H9 (cell line): ENCODE data around the gene THAP9. TPM values are rescaled to one million over a fixed set of nuclear protein-coding genes. Genes with fewer than 3 reads are reported as not detected.

ENCODE experiments used
- DNase-seq: peaks from one replicate; pipeline ENCODE4 v3.0.0-alpha.2; 2017
- H2AFZ ChIP-seq: one replicate; pipeline ENCODE4 v1.6.1; 2013; ENCODE audit warnings: mild to moderate bottlenecking, low read length, control low read depth, moderate library complexity
- H2AK5ac ChIP-seq: 2 replicates; pipeline ENCODE4 v1.6.1; 2013; ENCODE audit warnings: low read length, control low read depth, mixed read lengths; ENCODE audit not compliant: insufficient read length
- H2BK120ac ChIP-seq: one replicate; pipeline ENCODE4 v1.6.1; 2013; ENCODE audit warnings: low read depth, mild to moderate bottlenecking, low read length, control low read depth, inconsistent platforms; ENCODE audit not compliant: poor library complexity, severe bottlenecking
- H2BK12ac ChIP-seq: 2 replicates; pipeline ENCODE4 v1.6.1; 2013; ENCODE audit warnings: low read length, control low read depth, mixed read lengths, low read depth; ENCODE audit not compliant: insufficient read length
- H2BK15ac ChIP-seq: 2 replicates; pipeline ENCODE4 v1.6.1; 2013; ENCODE audit warnings: low read depth, low read length, control low read depth
- H2BK20ac ChIP-seq: one replicate; pipeline ENCODE4 v1.6.1; 2013; ENCODE audit warnings: low read depth, mild to moderate bottlenecking, low read length, control low read depth, inconsistent platforms; ENCODE audit not compliant: poor library complexity, severe bottlenecking
- H2BK5ac ChIP-seq: 2 replicates; pipeline ENCODE4 v1.6.1; 2013; ENCODE audit warnings: low read length, control low read depth, mixed read lengths; ENCODE audit not compliant: insufficient read length
- H3K14ac ChIP-seq: 2 replicates; pipeline ENCODE4 v1.6.1; 2013; ENCODE audit warnings: low read length, control low read depth; ENCODE audit not compliant: insufficient read depth
- H3K18ac ChIP-seq: 2 replicates; pipeline ENCODE4 v1.6.1; 2013; ENCODE audit warnings: low read depth, mild to moderate bottlenecking, mixed read lengths, low read length, control low read depth; ENCODE audit not compliant: insufficient read length
- H3K23ac ChIP-seq: 2 replicates; pipeline ENCODE4 v1.6.1; 2013; ENCODE audit warnings: low read length, control low read depth, mixed read lengths, low read depth; ENCODE audit not compliant: insufficient read length
- H3K23me2 ChIP-seq: 2 replicates; pipeline ENCODE4 v1.6.1; 2013; ENCODE audit warnings: low read depth, mild to moderate bottlenecking, mixed read lengths, low read length, control low read depth; ENCODE audit not compliant: insufficient read length, poor library complexity, severe bottlenecking
- H3K27ac ChIP-seq: 2 replicates; pipeline ENCODE4 v1.5.1; 2013; ENCODE audit warnings: low read length, control low read depth, mixed read lengths, low read depth; ENCODE audit not compliant: insufficient read length
- H3K27me3 ChIP-seq: 2 replicates; pipeline ENCODE4 v1.6.1; 2013; ENCODE audit warnings: low read length, control low read depth, inconsistent platforms; ENCODE audit not compliant: insufficient read depth
- H3K4ac ChIP-seq: 2 replicates; pipeline ENCODE4 v1.6.1; 2013; ENCODE audit warnings: low read depth, mild to moderate bottlenecking, control low read depth, inconsistent platforms, low read length, moderate library complexity
- H3K4me1 ChIP-seq: 2 replicates; pipeline ENCODE4 v1.6.1; 2013; ENCODE audit warnings: low read length, control low read depth, inconsistent platforms; ENCODE audit not compliant: insufficient read depth
- H3K4me2 ChIP-seq: 2 replicates; pipeline ENCODE4 v1.6.1; 2013; ENCODE audit warnings: low read length, control low read depth, mixed read lengths; ENCODE audit not compliant: insufficient read length, insufficient read depth
- H3K56ac ChIP-seq: 2 replicates; pipeline ENCODE4 v1.6.1; 2013; ENCODE audit warnings: low read depth, mild to moderate bottlenecking, mixed read lengths, low read length, control low read depth; ENCODE audit not compliant: insufficient read length
- H3K79me1 ChIP-seq: 2 replicates; pipeline ENCODE4 v1.6.1; 2013; ENCODE audit warnings: low read depth, mild to moderate bottlenecking, moderate library complexity, low read length, control low read depth, inconsistent platforms; ENCODE audit not compliant: insufficient read depth, poor library complexity, severe bottlenecking
- H3K79me2 ChIP-seq: 2 replicates; pipeline ENCODE4 v1.6.1; 2013; ENCODE audit warnings: low read length, control low read depth, inconsistent platforms; ENCODE audit not compliant: insufficient read depth
- H3K9ac ChIP-seq: 2 replicates; pipeline ENCODE4 v1.6.1; 2013; ENCODE audit warnings: low read length, control low read depth, mixed read lengths; ENCODE audit not compliant: insufficient read length; ENCODE audit errors: extremely low read depth
- H3K9me3 ChIP-seq: one replicate; pipeline ENCODE4 v1.6.1; 2013; ENCODE audit warnings: low read depth, low read length, inconsistent platforms; ENCODE audit not compliant: control insufficient read depth
- H3T11ph ChIP-seq: one replicate; pipeline ENCODE4 v1.6.1; 2013; ENCODE audit warnings: mild to moderate bottlenecking, low read length, control low read depth, inconsistent platforms
- H4K20me1 ChIP-seq: one replicate; pipeline ENCODE4 v1.6.1; 2013; ENCODE audit not compliant: control insufficient read depth, insufficient read length, insufficient read depth
- H4K5ac ChIP-seq: 2 replicates; pipeline ENCODE4 v1.6.1; 2013; ENCODE audit warnings: low read depth, mild to moderate bottlenecking, mixed read lengths, low read length, control low read depth; ENCODE audit not compliant: insufficient read length
- H4K8ac ChIP-seq: replicated peaks from 2 replicates; pipeline ENCODE4 v1.6.1; 2013; ENCODE audit warnings: low read length, control low read depth, mixed read lengths, low read depth; ENCODE audit not compliant: insufficient read length
- H4K91ac ChIP-seq: 2 replicates; pipeline ENCODE4 v1.6.1; 2013; ENCODE audit warnings: low read depth, mild to moderate bottlenecking, moderate library complexity, mixed read lengths, low read length, control low read depth; ENCODE audit not compliant: insufficient read length
- H3K27ac Mint-ChIP-seq, 3 experiments: 2 replicates in 2 of 3; 3 replicates in 1 of 3; pipeline ENCODE4 v1.8.0; 2020 to 2021; ENCODE audit warnings: mixed read lengths in 3 of 3, mild to moderate bottlenecking in 1 of 3, moderate library complexity in 1 of 3
- H3K27me3 Mint-ChIP-seq: 2 replicates; pipeline ENCODE4 v1.8.0; 2021; ENCODE audit warnings: low read depth, mild to moderate bottlenecking, moderate library complexity, mixed read lengths
- H3K36me3 Mint-ChIP-seq, 3 experiments: 2 replicates in 2 of 3; 3 replicates in 1 of 3; pipeline ENCODE4 v1.8.0; 2020 to 2021; ENCODE audit warnings: low read depth in 3 of 3, mixed read lengths in 3 of 3; ENCODE audit not compliant: insufficient read depth in 1 of 3
- H3K4me1 Mint-ChIP-seq, 2 experiments: 2 replicates each; pipeline ENCODE4 v1.8.0; 2020; ENCODE audit warnings: mixed read lengths in 2 of 2
- H3K4me3 Mint-ChIP-seq, 2 experiments: 2 replicates in 1 of 2; 3 replicates in 1 of 2; pipeline ENCODE4 v1.8.0; 2020 to 2021; ENCODE audit warnings: mild to moderate bottlenecking in 2 of 2, mixed read lengths in 2 of 2, moderate library complexity in 1 of 2
- H3K9me3 Mint-ChIP-seq, 2 experiments: 2 replicates in 1 of 2; 3 replicates in 1 of 2; pipeline ENCODE4 v1.8.0; 2020; ENCODE audit warnings: mild to moderate bottlenecking in 2 of 2, mixed read lengths in 2 of 2, moderate library complexity in 1 of 2
- WGBS: extraction: QIAGEN DNeasy Blood & Tissue Kit; methylation state at CpG from one replicate; pipeline ENCODE4 v1.1.7; 2013; ENCODE audit warnings: missing lambda C conversion rate, low lambda C conversion rate, mixed read lengths; ENCODE audit not compliant: insufficient read length; ENCODE audit errors: extremely low coverage; 5-methylcytosine and 5-hydroxymethylcytosine counted together
- total RNA-seq: library from RNA; stranded (reverse); gene quantifications from 2 replicates; pipeline ENCODE4 v1.2.1, GENCODE V29; 2021
- TF ChIP-seq, protein P1 (sequence below): fragments of 200-600 bp; sonication (generic); conservative IDR thresholded peaks from 3 replicates; pipeline ENCODE4 v1.8.0; 2021; ENCODE audit warnings: antibody characterized with exemption, mild to moderate bottlenecking

THAP9 gene
- total RNA-seq, 1 experiment from 2014 or later: 14.8 TPM

DNA sequence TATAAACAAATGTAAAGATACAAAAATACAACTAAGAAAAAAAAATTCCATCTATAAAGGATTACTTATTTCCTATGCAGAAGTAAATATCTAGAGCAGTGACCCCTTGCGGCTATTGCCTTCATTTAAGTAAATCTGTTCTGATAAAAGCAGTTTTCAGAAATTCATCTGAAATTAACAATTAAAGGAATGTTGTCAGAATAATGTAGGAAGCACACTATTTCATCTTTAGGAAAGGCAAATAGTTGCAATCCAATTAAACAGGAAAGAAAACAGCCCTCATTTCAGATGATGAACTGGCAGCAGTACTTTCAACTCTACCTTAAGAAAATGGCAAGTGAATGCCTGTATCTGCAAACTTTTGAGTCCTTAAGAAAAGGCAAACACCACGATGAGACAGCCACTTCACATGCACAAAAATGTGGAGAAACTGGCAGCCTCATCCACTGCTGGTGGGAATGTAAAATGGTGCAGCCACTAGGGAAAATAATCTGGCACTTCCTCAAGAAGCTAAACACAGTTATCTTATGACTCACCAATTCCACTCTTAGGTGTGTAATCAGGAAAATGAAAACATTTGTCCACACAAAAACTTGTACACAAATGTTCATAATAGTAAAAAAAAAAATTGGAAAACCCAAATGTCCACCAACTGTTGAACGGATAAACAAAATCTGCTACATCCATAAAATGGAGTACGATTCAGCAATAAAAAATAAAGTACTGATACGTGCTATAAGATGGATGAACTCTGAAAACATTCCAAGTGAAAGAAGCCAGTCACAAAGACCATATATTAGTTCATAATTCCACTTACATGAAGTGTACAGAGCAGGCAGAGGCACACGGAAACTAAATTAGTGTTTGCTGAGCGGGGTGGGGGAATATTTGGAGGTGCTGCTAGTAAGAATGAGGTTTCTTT is 2.0 kb upstream of the THAP9 start:
- whole genome bisulfite sequencing: no CpG with 5 or more reads among the region's 7 CpGs
- no peaks in the 10 kb centered on the region for H3K4me1 ChIP-seq
- H3K56ac ChIP-seq: no peak overlapping the region
- no peak for DNase-seq
- H3K79me2 ChIP-seq: peaks cover 24% of the 10 kb centered on the region; the same call in 1 of the 2 replicates
- H3T11ph ChIP-seq: no peak overlapping the region
- H4K91ac ChIP-seq: no peak overlapping the region
- no peak overlapping the region for H3K14ac ChIP-seq
- peak overlapping the region; percentile 97 for H3K9ac ChIP-seq
- Mint-ChIP-seq H3K27me3 (no peaks in the 10 kb centered on the region), H3K4me3 (no peak overlapping the region), H3K9me3 (no peaks in the 10 kb centered on the region), H3K4me1 (peaks cover 23 to 24% of the 10 kb centered on the region in 2 experiments), H3K36me3 (peaks cover 30 to 48% (median 31%) of the 10 kb centered on the region in 3 experiments), H3K27ac (no peak overlapping the region)
- H2BK15ac ChIP-seq: no peak overlapping the region
- H4K5ac ChIP-seq: no peak overlapping the region
- H4K8ac ChIP-seq: no peak overlapping the region
- no peak overlapping the region for H3K4ac ChIP-seq
- H3K27ac ChIP-seq: no peak overlapping the region
- H2AK5ac ChIP-seq: no peak overlapping the region
- no peaks in the 10 kb centered on the region for H4K20me1 ChIP-seq
- no peak overlapping the region for H2BK120ac ChIP-seq
- H3K9me3 ChIP-seq: no peaks in the 10 kb centered on the region
- H3K27me3 ChIP-seq: no peaks in the 10 kb centered on the region
- no peak overlapping the region for H3K18ac ChIP-seq
- no peak overlapping the region for H2BK5ac ChIP-seq
- TF ChIP-seq, protein P1, sequence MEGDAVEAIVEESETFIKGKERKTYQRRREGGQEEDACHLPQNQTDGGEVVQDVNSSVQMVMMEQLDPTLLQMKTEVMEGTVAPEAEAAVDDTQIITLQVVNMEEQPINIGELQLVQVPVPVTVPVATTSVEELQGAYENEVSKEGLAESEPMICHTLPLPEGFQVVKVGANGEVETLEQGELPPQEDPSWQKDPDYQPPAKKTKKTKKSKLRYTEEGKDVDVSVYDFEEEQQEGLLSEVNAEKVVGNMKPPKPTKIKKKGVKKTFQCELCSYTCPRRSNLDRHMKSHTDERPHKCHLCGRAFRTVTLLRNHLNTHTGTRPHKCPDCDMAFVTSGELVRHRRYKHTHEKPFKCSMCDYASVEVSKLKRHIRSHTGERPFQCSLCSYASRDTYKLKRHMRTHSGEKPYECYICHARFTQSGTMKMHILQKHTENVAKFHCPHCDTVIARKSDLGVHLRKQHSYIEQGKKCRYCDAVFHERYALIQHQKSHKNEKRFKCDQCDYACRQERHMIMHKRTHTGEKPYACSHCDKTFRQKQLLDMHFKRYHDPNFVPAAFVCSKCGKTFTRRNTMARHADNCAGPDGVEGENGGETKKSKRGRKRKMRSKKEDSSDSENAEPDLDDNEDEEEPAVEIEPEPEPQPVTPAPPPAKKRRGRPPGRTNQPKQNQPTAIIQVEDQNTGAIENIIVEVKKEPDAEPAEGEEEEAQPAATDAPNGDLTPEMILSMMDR: peak; percentile 41; the same call in 2 of the 3 replicates
- H3K23ac ChIP-seq: no peak overlapping the region
- no peak overlapping the region for H2AFZ ChIP-seq
- no peak overlapping the region for H2BK12ac ChIP-seq
- no peaks in the 10 kb centered on the region for H3K79me1 ChIP-seq
- peaks cover 10% of the 10 kb centered on the region for H3K23me2 ChIP-seq
- H3K4me2 ChIP-seq: peak overlapping the region; percentile 57
- no peak overlapping the region for H2BK20ac ChIP-seq
